OCI-M1 (cell line): Measurements from ENCODE around the gene HAGHL.
"Not testable (repeated sequence)": the region's sequence is repeated elsewhere in the genome, so short reads cannot be mapped to it uniquely, and the experiment has no call there.

Experiments used
- DNase-seq: peaks from one replicate; lab custom pipeline; 2025; lab: John Stamatoyannopoulos, UW

HAGHL gene

GRCh38 chr16:689175-689897, 37.6 kb upstream of the HAGHL start:
- DNase-seq: no peak

GRCh38 chr16:691242-691641, 35.7 kb upstream of the HAGHL start:
- DNase-seq: not testable (repeated sequence)

GRCh38 chr16:692356-693108, 34.4 kb upstream of the HAGHL start:
- DNase-seq: no peak

- DNase-seq: no peak
Observed at GRCh38 chr16:693364-693763, 33.5 kb upstream of the HAGHL start.

- no peak for DNase-seq
Observed at GRCh38 chr16:693766-694165, 33.1 kb upstream of the HAGHL start.

- DNase-seq: no peak
Observed at GRCh38 chr16:694187-694862, 32.6 kb upstream of the HAGHL start.

- no peak for DNase-seq
Observed at GRCh38 chr16:694863-695354, 32.0 kb upstream of the HAGHL start.

GRCh38 chr16:695355-696089, 31.4 kb upstream of the HAGHL start:
- no peak for DNase-seq

- DNase-seq: no peak
Observed at GRCh38 chr16:698911-699671, 27.8 kb upstream of the HAGHL start.

- DNase-seq: peak; percentile 42
Observed at GRCh38 chr16:700684-701584, 26.0 kb upstream of the HAGHL start.

GRCh38 chr16:702341-702740, 24.6 kb upstream of the HAGHL start:
- DNase-seq: no peak

- DNase-seq: no peak
Observed at GRCh38 chr16:703406-703805, 23.5 kb upstream of the HAGHL start.

GRCh38 chr16:704047-704446, 22.9 kb upstream of the HAGHL start:
- DNase-seq: no peak

- no peak for DNase-seq
Observed at GRCh38 chr16:704552-705380, 22.1 kb upstream of the HAGHL start.

GRCh38 chr16:705431-706188, 21.3 kb upstream of the HAGHL start, which contains the start of gene FBXL16:
Gene FBXL16 (minus strand): TSS chr16:705801. CDS start chr16:697405, 8,396 bp downstream.
- no peak for DNase-seq

- no peak for DNase-seq
Observed at GRCh38 chr16:706189-707061, 20.5 kb upstream of the HAGHL start.

- no peak for DNase-seq
Observed at GRCh38 chr16:707062-707538, 19.8 kb upstream of the HAGHL start.
